D341Med (cell line): Measurements from ENCODE around the gene CPNE4.
"Not testable (repeated sequence)": the region's sequence is repeated elsewhere in the genome, so short reads cannot be mapped to it uniquely, and the experiment has no call there.

ENCODE experiments used
- DNase-seq: peaks from one replicate; pipeline ENCODE4 v3.0.0; 2012; ENCODE audit warnings: low spot score

CPNE4 gene

DNA sequence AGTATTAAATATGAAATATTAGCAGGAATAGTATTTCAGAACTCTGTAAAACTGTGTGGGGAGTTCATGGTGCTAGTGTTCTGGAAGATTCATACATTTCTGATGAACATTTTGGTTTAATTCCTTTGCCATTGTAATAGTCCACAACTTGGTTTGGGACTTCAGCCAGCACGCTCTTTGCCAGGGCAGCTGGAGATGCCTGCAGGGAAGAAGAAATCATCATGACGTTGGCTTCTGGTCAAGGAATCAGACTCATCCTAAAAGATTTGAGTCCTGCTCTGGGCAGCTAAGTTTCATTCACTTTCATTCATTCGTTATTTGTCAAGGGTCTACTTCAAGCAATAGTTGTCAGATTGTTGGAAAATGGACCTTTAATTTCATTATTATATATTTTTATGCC, 499.7 kb downstream of the CPNE4 start:
- no peak for DNase-seq

DNA sequence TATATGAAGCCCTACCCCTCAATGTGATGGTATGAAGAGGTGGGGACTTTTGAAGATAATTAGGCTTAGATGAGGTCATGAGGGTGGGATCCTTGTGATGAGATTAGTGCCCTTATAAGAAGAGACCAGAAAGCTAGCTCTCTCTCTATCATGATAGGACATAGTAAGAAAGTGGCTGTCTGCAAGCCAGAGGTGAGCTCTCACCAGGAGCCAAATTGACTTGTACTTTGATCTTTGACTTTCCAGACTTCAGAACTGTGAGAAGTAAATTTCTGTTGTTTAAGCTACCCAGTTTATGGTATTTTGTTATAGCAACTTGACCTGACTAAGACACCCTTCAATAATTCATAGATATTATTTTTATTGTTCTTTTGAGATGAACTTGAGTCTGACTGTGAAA, 502.2 kb downstream of the CPNE4 start:
- no peak for DNase-seq

DNA sequence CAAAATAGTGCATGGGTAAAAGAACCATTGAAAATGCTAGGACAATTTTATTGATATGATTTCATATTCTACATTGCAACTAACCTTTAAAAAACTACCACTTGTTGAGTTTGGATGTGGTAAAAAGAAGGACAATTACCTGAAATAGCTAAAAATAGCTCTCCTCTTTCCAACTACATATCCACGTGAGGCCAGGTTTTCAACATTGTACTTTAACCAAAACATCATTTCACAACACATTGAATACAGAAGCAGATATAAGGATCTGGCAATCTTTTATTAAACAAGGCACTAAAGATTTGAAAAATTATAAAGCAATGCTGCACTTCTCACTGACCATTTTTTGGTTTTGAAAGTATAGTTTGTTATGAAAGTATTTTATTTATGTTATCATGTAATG, 504.0 kb downstream of the CPNE4 start:
- DNase-seq, result no peak

DNA sequence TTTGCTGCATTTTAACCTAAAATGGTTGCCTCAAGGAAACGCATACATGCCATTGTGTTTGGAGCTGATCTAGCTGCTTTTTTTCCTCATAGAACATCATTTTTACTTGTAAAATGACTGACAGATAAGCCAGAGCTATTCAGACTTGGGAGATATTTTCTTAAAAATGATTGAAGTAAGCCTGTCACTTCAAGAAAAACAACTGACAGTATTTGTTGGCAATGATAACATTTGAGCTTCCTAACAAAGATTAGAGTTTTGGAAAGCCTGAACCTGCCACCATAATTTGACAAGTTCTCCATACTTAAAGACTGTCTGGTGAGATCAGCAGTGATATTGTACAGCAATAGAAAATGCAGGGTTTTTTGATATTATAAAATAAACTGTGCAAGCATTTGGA, 504.4 kb downstream of the CPNE4 start:
- no peak for DNase-seq

DNA sequence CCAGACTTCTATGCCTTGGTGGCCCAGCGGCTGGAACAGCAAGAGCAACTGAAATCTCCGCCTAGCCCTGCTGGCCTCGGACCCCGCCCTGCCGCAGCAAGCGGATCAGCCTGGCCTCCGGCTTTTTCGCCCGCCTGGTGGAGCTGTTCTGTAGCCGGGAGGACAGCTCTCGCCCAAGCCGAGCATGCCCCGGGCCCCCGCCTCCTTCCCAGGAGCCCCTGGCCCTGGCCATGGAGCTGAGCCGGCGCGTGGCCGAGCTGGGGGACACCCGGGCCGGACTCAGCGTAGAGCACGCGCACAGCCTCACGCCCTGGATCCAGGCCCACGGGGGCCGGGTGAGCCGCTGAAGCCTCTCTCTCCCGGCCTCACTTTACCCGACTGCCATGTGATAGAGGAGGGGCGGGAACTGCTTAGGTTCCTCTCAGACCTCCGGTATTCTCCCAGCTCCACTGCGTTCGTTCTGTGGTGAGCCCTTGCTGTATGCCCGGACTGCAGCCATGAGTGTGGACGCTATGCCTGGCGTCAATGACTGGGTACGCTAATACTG, 507.9 kb downstream of the CPNE4 start:
- no peak for DNase-seq

DNA sequence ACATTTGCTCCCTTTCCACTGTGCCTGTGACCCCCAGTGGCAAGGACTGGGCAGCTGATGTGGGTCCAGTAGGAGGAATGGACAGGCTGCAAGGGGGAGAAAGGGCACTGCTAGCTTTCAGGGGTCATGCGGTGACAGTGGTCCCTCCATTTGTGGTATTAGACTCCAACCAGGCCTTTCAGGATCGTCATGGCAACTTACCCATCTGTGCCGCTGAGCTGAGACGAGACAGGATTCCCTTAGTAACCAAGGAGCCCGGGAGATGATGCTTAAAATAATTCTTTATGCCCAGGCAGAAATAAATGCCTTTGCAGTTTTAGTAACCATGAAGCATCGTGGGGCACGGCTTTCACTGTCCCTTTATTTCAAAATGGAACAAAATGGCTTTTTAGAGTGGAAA, 516.1 kb downstream of the CPNE4 start:
- no peak for DNase-seq

DNA sequence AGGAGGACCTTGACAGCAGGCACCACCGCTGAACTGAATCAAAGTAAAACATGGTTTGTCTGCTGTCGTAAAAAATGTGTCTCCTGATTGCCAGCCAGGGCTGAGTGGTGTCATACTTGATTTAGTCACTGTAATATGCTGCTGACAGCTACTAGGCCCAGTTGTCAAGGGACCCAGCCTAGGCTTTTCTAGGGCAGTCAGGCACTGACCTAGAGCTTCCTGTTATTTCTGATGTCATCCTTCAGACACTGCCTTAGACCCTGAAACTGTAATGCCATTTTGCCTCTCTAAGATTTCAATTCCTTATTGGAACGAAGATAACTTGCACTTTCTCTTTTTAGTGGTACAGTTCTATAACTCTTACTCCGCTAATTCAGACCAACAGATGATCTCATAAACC, 529.4 kb downstream of the CPNE4 start:
- no peak for DNase-seq

DNA sequence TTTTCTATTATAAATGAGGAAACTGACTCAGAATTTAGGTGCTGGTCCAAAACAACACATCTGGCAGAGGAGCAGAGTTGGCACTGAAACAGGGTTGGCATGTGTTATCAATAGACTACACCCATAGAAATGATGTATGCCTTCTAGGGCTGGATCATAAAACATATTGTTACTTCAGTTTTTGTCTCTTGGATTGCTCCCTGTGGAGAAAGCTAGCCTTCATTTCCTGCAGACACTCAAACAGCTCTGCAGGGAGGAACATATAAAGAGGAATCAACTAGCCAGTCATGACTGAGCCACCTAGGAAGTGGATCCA, 531.5 kb downstream of the CPNE4 start:
- DNase-seq, result no peak

DNA sequence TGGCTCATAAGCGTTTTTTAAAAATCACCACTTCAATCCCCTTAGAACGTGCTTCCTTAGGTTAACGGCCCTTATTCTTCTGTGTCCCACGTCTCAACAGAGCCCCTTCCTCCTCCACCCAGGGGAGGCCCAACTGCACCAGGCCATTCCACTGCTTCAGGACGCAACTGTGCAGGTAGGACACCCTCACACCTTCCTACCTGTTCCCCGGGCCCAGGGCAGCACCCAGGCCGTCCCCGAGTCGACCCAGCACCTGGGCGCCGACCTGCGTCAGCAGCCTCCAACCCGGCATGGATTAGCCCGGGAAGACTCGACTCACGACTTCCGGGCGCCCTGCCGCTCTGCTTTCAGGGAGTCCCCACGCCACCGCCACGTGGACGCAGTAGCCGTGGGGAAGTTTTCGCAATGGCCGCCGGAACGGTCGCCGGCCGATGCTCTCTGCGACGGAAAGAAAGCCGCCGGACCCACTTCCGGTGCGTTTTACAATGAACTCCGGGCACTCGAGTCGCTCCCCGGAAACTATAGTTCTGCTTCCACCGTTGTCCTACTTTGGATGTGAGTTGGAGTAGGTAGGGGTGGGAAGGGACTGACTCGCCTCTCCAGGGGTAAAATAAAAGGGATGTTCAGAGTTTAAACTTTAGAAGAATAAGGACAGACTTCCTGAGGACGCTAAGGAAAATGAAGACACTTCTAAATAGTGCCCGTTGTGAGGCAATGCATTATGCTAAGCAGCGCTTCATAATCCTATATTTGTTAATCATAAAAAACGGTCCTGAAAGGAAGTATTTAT, 532.1 kb downstream of the CPNE4 start, which contains the start of gene MRPL3:
Gene MRPL3 (minus strand): TSS at position 442 of the 790 bp plus-strand sequence. CDS start 150 bp downstream, at position 292.
- peak; percentile 89 for DNase-seq

DNA sequence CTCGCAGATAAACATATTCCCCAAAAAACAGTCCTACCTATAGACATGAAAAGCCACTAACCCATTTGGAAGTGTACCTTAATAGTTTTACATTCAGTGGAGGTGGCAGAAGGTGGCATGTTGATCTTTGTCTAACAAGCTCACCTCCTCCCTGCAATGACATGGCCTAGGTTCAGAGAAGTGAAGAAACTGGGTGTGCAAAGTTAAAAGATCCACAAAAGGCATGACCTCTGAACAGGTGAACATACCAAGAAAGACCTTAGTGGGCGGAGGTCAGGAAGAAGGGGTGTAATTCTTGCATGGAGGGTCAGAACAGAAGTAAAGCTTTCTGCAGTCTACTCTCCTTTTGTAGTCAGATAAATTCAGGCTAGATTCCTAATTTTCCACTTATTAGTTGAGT, 532.9 kb downstream of the CPNE4 start:
- DNase-seq, result peak; percentile 21

DNA sequence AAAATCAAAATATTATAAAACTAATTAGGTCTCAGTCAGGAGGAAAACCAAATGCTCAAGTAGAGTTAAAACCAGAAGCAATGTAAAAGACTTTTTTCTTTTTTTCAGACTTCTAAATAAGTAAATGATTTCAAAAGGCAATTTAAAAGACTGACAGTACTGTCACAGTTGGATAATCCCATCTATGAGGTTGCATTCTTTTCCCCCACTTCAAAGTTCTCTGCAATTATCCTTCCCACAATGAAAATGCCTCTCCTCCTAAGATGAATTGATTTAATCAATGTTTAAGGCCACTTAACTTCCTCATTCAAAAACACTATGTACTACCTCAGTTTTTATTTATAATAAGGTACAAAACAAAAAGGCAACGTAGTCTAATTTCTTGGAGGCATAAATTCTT, 540.1 kb downstream of the CPNE4 start:
- no peak for DNase-seq

DNA sequence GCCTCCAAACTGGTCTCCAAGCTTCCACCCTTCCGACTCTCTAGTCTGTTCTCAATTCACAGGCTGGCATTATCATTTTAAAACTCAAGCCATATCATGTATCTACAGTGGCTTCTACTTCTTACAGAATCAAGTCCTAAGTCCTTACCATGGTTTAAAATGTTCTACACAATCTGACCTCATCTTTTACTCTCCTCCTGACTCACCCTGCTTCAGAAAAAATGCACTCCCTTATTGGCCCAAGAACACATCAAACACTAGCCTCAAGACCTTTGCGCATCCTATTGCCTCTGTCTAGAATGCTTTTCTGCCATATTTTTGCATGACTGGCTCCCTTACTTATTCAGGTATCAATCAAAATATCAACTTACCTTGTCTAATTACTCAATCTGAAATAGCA, 543.0 kb downstream of the CPNE4 start:
- no peak for DNase-seq

DNA sequence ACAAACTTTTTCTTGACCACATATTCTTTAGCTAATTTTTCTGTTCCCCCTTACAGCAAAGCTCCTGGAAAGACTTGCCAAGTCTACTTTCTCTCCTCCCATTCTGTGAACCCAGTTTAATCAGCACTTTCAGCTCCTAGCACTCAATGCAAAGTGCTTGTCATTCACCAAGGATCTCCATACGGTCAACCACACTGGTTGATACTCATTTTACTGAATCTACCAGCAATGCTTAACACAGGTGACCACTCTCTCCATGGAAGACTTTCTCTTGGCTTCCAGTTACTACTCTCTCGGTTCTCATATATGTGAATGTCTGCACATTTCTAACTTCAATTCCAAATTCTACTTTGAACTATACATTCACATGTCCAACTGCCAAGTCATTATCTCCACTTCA, 543.7 kb downstream of the CPNE4 start:
- DNase-seq, result no peak

DNA sequence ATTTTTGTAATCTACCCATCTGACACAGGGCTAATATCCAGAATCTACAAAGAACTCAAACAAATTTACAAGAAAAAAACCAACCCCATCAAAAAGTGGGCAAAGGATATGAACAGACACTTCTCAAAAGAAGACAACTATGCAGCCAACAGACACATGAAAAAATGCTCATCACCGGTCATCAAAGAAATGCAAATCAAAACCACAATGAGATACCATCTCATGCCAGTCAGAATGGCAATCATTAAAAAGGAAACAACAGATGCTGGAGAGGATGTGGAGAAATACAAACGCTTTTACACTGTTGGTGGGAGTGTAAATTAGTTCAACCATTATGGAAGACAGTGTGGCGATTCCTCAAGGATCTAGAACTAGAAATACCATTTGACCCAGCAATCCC, 548.3 kb downstream of the CPNE4 start:
- not testable (repeated sequence) for DNase-seq

DNA sequence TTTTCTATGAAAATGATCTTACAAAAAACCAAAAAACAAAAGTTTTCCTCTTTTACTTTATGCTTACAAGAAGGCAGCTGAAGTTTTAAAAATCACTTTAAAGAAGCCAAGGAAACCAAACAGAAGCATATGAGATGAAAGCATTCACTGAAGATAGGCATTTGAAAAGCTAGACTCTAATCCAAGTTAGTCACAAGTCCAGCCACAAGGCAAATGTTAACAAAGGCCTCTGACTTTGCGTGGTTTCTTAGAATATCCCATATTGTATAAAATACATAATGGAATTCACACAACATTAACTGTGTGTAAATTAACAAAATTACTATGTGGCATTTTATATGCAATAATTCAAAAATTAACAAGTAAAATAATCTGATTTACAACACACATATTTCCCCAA, 549.7 kb downstream of the CPNE4 start:
- no peak for DNase-seq

DNA sequence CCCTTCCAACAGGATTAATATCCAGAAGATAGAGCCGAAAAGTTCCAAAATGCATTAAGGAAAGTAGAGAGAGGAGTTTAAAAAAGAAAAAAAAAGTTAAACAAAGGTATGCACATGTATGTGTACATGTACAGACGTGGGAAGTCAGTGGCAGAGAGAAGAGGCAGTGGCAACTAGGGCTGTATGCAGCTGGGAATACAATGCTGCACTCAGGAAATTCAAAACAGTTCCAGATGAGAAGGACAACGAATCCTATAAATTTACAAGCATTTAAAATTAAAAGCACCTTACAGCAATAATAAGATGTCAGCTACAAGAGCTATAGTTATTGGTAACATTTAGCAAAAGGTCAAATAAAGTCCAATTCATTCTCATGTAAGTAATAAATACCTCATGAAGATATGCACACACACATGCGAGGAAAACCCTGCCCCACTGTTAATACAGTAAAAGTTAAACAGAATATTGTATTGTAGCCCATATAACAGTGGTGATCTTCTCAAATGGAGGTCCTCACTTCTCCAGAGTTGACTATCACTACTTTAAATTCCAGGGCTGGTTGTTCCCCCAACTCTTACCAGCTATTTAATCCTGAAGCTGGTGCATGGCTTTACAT, 550.2 kb downstream of the CPNE4 start:
- DNase-seq, result no peak
